ENCODE data around the gene TFCP2L1.

DNA sequence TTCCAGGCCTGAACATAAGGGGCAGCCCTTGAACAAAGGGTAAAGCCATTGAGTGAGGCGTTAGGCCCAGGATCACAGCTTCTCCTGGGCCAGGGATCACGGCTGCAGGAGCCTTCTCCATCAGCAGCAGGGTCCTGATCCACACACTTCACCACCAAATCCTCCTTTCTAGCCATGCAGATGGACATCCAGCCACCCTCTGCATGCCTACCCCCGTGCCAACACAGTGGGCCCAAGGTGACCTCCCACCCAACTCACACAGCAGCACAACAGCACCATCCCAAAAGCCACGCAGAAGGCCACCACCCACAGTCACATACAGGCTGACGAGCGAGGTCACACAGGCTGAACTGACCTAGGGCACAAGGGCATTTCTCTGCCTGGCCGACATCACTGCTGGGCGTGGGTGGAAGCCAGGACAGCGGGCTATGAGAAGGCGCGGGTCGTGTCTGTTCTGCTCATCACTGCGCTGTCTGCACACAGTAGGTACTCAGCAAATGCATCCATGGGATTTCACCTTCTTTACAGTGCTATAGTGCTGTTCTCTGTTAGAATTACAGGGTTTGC, 31.2 kb downstream of the TFCP2L1 start:
- TF ChIP-seq, protein P1, sequence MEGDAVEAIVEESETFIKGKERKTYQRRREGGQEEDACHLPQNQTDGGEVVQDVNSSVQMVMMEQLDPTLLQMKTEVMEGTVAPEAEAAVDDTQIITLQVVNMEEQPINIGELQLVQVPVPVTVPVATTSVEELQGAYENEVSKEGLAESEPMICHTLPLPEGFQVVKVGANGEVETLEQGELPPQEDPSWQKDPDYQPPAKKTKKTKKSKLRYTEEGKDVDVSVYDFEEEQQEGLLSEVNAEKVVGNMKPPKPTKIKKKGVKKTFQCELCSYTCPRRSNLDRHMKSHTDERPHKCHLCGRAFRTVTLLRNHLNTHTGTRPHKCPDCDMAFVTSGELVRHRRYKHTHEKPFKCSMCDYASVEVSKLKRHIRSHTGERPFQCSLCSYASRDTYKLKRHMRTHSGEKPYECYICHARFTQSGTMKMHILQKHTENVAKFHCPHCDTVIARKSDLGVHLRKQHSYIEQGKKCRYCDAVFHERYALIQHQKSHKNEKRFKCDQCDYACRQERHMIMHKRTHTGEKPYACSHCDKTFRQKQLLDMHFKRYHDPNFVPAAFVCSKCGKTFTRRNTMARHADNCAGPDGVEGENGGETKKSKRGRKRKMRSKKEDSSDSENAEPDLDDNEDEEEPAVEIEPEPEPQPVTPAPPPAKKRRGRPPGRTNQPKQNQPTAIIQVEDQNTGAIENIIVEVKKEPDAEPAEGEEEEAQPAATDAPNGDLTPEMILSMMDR (IDR thresholded peaks at IDR 0.05), result no peak
- TF ChIP-seq POLR2A (IDR thresholded peaks at IDR 0.05), result no peak
- TF ChIP-seq EP300 (IDR thresholded peaks at IDR 0.05), result no peak
